GM12872 (cell line): ENCODE results near the gene PDSS2.

Source experiments
- CTCF ChIP-seq: IDR thresholded peaks from 3 replicates; pipeline ENCODE4 v1.5.1; 2011; ENCODE audit warnings: low read depth, mild to moderate bottlenecking, low read length, moderate library complexity; ENCODE audit not compliant: insufficient read depth

The PDSS2 gene

GRCh38 chr6:107216197-107216933 is 243.0 kb downstream of the PDSS2 start:
- no peak for TF ChIP-seq CTCF

GRCh38 chr6:107215334-107215733 is 244.0 kb downstream of the PDSS2 start:
- no peak for TF ChIP-seq CTCF

GRCh38 chr6:107214655-107215054 is 244.7 kb downstream of the PDSS2 start:
- no peak for TF ChIP-seq CTCF

GRCh38 chr6:107209406-107210305 is 249.7 kb downstream of the PDSS2 start:
- no peak for TF ChIP-seq CTCF

GRCh38 chr6:107207251-107207873 is 252.0 kb downstream of the PDSS2 start:
- TF ChIP-seq CTCF = no peak

GRCh38 chr6:107205058-107205998 is 254.0 kb downstream of the PDSS2 start:
- TF ChIP-seq CTCF = no peak
